Astrocyte of the cerebellum (primary cell): ENCODE data around the gene TADA2B.

Source experiments
- DNase-seq: peaks from one replicate; pipeline ENCODE4 v3.0.0-alpha.2; 2011; ENCODE audit warnings: low read depth
- H3K4me3 ChIP-seq: 2 replicates; pipeline ENCODE4 v1.5.1; 2011; ENCODE audit warnings: mild to moderate bottlenecking, low read depth, low read length, moderate library complexity
- CTCF ChIP-seq: IDR thresholded peaks from 2 replicates; pipeline ENCODE4 v1.5.1; 2012; ENCODE audit warnings: low read length, low read depth, moderate library complexity, mild to moderate bottlenecking; ENCODE audit errors: missing control alignments
- in situ Hi-C: cut with HindIII; loops from 2 replicates; pipeline ENCODE4 v1.10.0; 2017; ENCODE audit warnings: low sequenced_read_pairs

Gene TADA2B

DNA sequence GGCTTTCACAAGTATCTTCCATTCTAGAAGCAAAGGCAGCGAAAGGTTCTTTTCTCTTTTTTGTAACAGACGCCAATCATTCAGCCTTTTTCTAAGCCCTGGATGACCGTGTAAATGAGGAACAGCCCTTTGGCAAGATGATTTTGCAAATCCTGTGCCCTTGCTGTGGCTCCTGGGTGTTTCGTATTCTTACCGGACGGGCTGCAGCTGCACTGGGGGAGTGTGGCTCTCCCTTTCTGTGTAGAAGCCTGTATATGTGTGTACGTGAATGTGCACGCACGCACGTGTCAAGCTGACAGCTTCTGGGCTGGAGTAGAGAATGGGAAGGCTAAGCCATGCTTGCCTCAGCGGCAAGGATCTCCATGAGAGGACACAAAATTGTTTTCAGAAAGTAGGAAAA, 16.5 kb downstream of the TADA2B start:
- H3K4me3 ChIP-seq = no peak overlapping the region
- in situ Hi-C loops = no loop called here
- no peak for TF ChIP-seq CTCF
- DNase-seq = no peak

- DNase-seq = no peak
- H3K4me3 ChIP-seq = no peak overlapping the region
- in situ Hi-C loops = no loop called here
- TF ChIP-seq CTCF = no peak
Measured at GRCh38 chr4:7060346-7061150, 17.4 kb downstream of the TADA2B start.

DNA sequence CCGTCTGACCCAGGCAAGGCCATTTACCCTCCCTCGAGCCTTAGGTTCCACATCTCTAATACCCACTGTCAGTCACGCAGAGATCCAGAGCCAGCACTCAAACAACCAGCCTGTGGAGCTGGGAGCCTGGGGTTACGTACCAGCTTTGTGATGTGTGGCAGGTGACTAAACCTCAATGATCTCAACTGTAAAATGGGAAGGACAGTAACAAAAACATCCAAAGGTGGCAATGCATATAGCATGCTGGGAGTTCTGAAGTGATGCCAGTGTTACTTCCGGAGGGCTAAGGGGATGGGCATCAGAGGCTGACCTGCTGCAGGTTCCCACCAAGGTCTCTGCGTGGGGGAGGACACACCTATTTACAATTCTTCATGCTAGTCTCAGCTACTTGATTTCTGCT, 18.6 kb downstream of the TADA2B start:
- H3K4me3 ChIP-seq = no peak overlapping the region
- no peak for DNase-seq
- no peak for TF ChIP-seq CTCF
- in situ Hi-C loops = no loop called here

DNA sequence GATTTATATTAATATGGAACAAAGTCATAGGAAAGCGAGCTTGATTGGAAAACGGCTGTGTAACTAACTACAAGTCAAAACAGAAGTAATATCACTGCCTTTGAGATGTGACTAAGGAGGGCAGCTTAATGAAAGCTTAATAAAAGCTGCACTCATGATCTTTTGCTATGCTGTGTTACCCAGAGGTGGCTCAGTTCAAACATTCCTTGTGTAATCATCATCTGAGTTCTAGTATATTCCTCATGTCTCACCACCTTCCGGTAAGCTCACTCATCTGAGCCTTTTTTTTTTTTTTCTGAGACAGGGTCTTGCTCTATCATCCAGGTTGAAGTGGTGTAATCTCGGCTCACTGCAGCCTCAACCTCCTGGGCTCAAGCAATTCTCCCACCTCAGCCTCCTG, 19.6 kb downstream of the TADA2B start:
- H3K4me3 ChIP-seq = no peak overlapping the region
- in situ Hi-C loops = no loop called here
- TF ChIP-seq CTCF = no peak
- no peak for DNase-seq

GRCh38 chr4:7063362-7063761, 20.2 kb downstream of the TADA2B start:
- in situ Hi-C loops = no loop called here
- no peak for DNase-seq
- H3K4me3 ChIP-seq = no peak overlapping the region
- TF ChIP-seq CTCF = no peak

GRCh38 chr4:7066006-7066405, 22.8 kb downstream of the TADA2B start:
- no peak for TF ChIP-seq CTCF
- DNase-seq = no peak
- in situ Hi-C loops = no loop called here
- H3K4me3 ChIP-seq = no peak overlapping the region
